HuH-7.5 (cell line): Measurements from ENCODE around the gene FZR1.

ENCODE experiments used
- DNase-seq: peaks from one replicate; pipeline ENCODE4 v3.0.0; 2011; ENCODE audit warnings: low spot score

Gene FZR1

GRCh38 chr19:3531716-3532115, 25.6 kb downstream of the FZR1 start:
- no peak for DNase-seq

- no peak for DNase-seq
These were observed 26.2 kb downstream of the FZR1 start for GRCh38 chr19:3532154-3532786.

GRCh38 chr19:3533033-3533432, 26.9 kb downstream of the FZR1 start:
- no peak for DNase-seq

GRCh38 chr19:3533563-3534216, 27.6 kb downstream of the FZR1 start:
- no peak for DNase-seq

- DNase-seq = no peak
These were observed 28.5 kb downstream of the FZR1 start for GRCh38 chr19:3534375-3535234.

GRCh38 chr19:3535235-3535535, 29.1 kb downstream of the FZR1 start:
- no peak for DNase-seq

GRCh38 chr19:3535563-3535965, 29.5 kb downstream of the FZR1 start:
- DNase-seq = no peak

- no peak for DNase-seq
These were observed 29.9 kb downstream of the FZR1 start for GRCh38 chr19:3535981-3536380.

GRCh38 chr19:3536429-3537100, 30.5 kb downstream of the FZR1 start:
- DNase-seq = no peak

GRCh38 chr19:3537101-3537437, 31.0 kb downstream of the FZR1 start:
- no peak for DNase-seq

- no peak for DNase-seq
These were observed 31.5 kb downstream of the FZR1 start for GRCh38 chr19:3537438-3538240.

- DNase-seq = no peak
These were observed 32.3 kb downstream of the FZR1 start for GRCh38 chr19:3538258-3538929.

GRCh38 chr19:3538965-3539755, 33.0 kb downstream of the FZR1 start, which contains the start of gene TEKTIP1:
TEKTIP1 (plus strand) TSS chr19:3539174; CDS start chr19:3539178, 4 bp downstream.
- DNase-seq = no peak

GRCh38 chr19:3539756-3540118, 33.6 kb downstream of the FZR1 start:
- DNase-seq = no peak

- no peak for DNase-seq
These were observed 37.3 kb downstream of the FZR1 start for GRCh38 chr19:3543150-3544057.

- no peak for DNase-seq
These were observed 37.9 kb downstream of the FZR1 start for GRCh38 chr19:3544058-3544376.

- DNase-seq = peak; percentile 93
These were observed 38.9 kb downstream of the FZR1 start for GRCh38 chr19:3544742-3545668.

GRCh38 chr19:3545669-3546034, 39.5 kb downstream of the FZR1 start:
- no peak for DNase-seq

- DNase-seq = no peak
These were observed 40.0 kb downstream of the FZR1 start for GRCh38 chr19:3546119-3546518.
